Anterior cingulate cortex (tissue), 58 donors: ENCODE results near the gene OBSCN.
"Not testable (repeated sequence)": the region's sequence is repeated elsewhere in the genome, so short reads cannot be mapped to it uniquely, and the experiment has no call there.

Experiments
- DNase-seq, 58 donors: peaks; one replicate each; lab custom pipeline; 2025; lab: John Stamatoyannopoulos, UW

Gene OBSCN

DNA sequence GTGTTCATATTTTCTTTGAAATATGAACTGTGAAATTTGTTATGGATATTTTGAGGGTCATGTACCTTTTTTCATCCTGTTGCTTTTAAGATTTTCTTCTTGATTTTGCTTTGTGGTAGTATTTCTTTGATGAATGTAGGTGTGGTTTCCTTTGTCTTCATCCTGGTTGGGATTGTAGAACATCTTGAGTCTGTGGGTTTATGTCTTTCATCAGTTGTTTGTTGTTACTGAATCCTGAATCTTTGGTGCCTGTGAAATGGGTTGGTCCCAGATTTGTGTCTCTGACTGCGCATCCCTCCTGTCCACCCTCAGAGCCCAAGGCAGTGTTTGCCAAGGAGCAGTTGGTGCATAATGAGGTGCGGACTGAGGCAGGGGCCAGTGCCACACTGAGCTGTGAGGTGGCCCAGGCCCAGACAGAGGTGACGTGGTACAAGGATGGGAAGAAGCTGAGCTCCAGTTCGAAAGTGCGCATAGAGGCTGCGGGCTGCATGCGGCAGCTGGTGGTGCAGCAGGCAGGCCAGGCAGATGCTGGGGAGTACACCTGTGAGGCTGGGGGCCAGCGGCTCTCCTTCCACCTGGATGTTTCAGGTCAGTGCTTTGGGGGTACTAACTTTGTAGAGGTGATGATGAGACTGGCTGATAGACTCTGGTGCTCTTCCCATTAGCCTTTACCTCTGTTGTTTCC lies 38.5 kb downstream of the OBSCN start:
- no peak for DNase-seq

DNA sequence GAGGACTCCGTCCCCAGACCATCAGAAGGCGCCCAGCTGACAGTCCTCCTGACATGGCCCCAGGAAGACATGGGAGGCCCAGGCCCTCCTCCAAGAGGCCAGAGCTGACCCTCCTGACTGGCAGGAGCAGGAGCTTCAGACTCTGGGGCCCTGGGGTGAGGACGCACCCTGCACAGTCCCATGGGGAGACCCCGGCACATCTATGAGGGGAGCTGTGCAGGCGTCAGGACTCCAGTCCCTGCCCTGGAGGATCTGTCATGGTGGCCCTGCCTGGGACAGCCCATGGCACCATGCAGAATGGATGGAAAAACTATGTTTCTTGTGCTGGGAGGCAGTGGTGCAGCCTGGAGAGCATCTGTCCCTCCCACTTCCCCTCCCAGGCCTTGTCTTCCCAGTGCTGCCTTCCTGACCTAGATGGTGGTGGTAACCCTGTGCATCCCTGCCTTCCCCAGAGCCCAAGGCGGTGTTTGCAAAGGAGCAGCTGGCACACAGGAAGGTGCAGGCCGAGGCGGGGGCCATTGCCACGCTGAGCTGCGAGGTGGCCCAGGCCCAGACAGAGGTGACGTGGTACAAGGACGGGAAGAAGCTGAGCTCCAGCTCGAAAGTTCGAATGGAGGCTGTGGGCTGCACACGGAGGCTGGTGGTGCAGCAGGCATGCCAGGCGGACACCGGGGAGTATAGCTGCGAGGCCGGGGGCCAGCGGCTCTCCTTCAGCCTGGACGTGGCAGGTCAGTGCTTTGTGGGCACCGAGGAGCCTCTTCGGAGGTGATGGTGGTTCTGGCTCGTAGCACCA lies 41.9 kb downstream of the OBSCN start:
- DNase-seq, result no peak

DNA sequence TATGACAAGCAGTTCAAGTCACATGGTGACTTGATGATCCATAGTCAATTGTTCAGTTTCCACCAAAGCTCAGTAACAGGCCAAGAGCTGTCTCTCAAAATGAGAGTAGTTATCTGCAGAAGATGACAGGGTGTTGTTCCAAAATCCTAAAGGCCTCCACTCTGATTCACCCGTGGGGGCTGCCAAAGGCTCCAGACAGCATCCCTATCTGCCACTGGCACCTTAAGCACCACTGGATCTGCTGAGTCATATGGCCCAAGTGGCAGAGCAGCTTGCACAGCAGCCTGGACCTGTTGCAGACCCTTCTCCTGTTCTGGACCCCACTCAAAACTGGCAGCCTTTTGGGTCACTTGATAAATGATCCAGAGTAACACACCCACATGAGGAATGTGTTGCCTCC lies 44.6 kb downstream of the OBSCN start:
- not testable (repeated sequence) for DNase-seq

DNA sequence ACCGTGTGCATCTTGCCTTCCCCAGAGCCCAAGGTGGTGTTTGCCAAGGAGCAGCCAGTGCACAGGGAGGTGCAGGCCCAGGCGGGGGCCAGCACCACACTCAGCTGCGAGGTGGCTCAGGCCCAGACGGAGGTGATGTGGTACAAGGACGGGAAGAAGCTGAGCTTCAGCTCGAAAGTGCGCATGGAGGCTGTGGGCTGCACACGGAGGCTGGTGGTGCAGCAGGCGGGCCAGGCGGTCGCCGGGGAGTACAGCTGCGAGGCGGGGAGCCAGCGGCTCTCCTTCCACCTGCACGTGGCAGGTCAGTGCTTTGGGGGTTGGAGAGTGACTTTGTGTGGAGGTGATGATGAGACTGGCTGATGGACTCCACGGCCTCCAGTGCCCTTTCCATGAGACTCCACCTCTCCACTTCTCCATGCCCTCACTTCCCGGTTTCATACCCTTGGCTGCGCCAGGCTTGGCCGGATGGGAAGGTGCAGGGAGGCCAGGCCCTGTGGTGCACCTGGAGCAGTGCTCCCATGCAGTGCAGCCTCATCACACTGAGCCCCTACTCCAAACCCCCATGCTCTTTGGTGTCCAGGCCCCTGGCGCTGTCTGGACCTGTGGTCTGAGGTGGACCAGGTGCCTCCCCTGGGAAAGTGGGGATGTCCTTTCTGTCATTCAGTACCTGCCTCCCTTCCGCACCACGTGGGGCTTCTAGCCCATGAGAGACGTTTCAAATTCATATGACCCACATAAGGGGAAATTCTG lies 49.0 kb downstream of the OBSCN start:
- no peak for DNase-seq

DNA sequence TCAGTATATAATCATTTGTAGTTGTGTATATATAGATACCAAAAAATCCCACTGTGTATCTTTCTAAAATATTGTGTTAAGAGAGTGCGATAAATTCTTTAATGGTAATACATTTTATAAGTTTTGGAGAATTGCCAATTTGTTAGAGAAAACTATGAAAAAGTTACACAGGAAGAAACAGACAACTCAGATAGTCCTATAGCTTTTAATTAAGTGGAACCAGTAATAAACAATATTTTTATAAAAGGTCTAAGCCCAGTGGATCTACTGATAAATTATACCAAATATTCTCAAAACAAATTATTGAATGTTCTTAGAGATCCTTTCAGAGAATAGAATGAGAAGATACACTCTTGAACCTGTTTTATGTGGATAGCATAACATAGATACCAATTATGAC lies 50.6 kb downstream of the OBSCN start:
- DNase-seq, result no peak

DNA sequence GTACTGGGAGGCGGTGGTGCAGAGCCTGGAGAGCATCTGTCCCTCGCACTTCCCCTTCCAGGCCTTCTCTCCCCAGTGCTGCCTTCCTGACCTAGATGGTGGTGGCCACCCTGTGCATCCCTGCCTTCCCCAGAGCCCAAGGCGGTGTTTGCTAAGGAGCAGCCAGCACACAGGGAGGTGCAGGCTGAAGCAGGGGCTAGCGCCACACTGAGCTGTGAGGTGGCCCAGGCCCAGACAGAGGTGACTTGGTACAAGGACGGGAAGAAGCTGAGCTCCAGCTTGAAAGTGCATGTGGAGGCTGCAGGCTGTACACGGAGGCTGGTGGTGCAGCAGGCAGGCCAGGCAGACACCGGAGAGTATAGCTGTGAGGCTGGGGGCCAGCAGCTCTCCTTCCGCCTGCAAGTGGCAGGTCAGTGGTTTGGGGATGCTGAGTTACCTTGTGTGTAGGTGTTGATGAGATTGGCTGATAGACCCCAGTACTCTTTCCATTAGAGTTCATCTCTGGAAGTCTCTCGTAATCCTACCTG lies 51.6 kb downstream of the OBSCN start:
- no peak for DNase-seq

DNA sequence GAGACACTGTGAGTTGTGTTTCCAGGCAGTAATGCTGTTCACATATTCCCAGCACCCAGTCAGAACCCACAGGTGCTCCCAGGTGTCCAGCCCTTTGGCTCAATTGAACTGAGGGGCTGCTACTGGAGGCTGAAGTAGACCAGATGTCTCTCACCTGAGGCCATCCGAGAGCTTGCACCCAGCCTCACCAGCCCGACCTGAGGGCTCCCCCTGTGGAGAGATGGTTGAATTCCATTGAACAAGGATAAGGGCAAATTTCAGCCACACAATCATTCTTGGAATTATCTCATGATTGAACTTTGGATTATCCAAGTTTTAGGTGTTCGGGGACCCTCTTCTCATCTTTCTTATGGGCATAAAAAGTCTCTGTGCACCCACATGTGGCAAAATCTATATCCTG lies 52.1 kb downstream of the OBSCN start:
- no peak for DNase-seq

DNA sequence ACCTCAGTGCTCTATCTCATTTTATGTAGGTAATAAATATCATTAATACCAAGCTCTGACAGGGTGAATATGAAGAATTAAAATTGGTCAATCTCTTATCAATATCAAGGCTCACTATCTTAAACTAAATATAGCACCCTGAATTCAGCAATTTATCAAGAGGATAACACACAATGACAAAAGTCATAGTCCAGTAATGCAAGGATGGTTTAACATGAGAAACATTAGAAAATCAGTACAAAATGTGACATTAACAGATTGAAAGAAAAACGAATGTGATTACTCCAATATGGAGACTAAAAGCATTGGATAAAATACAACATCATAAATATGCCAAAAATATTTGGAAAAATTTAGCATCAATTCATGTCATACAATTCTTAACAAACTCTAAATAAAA lies 53.9 kb downstream of the OBSCN start:
- DNase-seq, result no peak

DNA sequence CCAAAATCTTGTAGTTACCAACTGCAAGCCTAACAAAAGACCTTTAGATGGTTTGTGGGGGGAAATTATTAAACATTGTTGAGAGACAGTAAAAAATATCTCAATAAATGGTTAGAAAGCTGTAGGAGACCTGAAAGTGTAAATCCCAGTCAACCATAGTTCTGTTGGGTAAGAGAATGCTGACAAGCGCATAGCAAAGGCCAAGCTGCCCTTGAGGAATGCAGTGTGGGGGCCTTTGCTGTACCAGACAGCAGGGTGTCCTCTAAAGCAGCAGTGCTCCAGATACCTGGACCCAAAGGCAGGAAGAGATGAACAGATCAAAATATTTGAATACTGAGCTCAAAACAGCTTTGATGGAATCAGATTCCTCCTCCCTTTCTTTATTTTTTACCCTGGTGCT lies 54.6 kb downstream of the OBSCN start:
- no peak for DNase-seq

DNA sequence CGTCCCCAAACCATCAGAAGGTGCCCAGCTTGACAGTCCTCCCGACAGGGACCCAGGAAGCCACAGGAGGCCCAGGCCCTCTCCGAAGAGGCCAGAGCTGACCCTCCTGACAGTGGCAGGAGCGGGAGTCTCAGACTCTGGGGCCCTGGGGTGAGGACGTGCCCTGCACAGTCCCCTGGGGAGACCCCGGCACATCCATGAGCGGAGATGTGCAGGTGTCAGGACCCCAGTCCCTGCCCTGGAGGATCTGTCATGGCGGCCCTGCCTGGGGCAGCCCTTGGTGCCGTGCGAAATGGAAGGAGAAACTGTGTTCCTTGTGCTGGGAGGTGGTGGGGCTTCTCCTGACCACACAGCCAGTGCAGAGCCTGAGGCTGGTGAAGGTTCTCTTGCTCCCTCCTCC lies 55.8 kb downstream of the OBSCN start:
- DNase-seq, result no peak

DNA sequence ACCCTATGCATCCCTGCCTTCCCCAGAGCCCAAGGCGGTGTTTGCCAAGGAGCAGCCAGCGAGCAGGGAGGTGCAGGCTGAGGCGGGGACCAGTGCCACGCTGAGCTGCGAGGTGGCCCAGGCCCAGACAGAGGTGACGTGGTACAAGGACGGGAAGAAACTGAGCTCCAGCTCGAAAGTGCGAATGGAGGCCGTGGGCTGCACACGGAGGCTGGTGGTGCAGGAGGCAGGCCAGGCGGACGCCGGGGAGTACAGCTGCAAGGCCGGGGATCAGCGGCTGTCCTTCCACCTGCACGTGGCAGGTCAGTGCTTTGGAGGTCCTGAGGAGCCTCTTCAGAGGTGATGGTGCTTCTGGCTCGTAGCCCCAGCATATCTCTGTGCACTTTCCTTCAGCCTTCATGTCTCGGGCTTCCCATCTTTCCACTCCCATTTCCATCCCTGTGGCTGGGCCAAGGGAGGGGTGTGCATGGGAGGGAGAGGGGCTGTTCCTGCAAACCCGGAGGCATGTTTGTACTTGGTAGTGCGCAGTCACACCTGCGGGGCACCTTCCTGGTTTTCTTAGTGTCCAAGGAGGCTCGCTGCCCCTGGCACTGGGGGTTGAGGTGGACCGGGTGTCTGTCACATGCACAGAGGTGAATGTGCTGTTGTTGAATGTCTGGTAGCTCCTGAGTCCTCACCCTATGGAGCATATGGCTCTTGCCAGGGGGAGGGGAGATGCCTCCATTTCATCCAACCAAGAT lies 56.4 kb downstream of the OBSCN start:
- no peak for DNase-seq

DNA sequence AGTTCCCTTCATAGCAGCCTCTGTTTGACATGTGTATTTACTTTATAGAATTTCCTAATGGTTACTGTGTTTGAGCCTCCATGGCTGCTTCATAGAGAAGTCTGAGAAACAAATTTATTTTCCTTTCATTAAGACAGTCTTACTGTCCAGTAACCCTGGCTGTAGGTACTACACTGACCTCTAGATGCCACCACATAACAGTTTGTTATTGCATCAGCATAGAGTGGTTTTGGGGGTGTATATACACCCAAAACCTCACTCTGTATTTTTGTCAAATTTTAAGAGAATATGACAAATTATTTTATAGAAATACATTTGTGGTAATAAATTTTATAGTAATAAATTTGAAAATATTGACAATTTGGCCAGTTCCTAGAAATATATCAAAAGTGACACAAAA lies 57.3 kb downstream of the OBSCN start:
- DNase-seq, result no peak

DNA sequence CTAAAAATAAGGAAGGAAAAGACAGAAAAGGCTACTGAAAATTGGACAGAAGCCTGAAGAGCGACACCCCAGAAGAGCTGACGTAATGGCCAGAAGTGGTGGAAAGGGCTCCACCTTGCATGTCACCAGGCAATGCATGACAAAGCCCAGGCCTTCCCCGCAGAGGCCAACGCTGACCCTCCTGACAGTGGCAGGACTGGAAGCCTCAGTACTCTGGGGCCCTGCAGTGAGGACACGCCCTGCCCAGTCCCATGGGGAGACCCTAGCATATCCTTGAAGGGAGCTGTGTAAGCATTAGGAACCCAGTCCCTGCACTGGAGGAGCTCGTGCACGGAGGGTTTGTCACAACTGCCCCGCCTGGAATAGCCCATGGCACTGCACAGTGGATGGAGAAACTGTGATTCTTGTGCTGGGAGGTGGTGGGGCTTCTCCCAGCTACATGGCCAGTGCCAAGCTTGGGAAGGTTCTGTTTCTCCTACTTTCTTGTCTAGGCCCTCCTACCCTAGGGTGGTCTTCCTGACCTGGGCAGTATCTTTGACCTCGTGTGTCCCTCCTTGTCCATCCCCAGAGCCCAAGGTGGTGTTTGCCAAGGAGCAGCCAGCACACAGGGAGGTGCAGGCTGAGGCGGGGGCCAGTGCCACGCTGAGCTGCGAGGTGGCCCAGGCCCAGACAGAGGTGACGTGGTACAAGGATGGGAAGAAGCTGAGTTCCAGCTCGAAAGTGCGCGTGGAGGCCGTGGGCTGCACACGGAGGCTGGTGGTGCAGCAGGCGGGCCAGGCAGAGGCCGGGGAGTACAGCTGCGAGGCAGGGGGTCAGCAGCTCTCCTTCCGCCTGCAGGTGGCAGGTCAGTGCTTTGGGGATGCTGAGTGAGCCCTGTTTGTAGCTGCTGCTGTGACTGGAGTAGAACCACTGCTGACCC lies 60.4 kb downstream of the OBSCN start:
- DNase-seq, result no peak

DNA sequence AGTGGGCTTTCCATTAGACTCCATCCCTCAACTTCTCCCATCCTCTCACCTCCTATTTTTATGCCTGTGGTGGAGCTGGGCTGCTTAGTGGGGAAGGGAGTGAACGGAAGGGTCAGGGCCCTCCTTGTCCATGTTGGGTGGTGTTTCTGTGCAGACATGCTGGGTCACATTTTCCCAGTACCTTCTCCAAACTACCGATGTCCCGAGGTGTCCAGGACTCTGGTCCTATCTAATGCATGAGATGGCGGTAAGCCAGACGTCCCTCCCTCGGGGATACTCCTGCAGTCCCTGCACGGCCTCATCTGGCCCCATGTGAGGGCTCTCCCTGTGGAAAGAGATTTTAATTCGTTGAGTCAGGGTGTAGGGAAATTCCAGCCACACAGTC lies 61.0 kb downstream of the OBSCN start:
- no peak for DNase-seq

DNA sequence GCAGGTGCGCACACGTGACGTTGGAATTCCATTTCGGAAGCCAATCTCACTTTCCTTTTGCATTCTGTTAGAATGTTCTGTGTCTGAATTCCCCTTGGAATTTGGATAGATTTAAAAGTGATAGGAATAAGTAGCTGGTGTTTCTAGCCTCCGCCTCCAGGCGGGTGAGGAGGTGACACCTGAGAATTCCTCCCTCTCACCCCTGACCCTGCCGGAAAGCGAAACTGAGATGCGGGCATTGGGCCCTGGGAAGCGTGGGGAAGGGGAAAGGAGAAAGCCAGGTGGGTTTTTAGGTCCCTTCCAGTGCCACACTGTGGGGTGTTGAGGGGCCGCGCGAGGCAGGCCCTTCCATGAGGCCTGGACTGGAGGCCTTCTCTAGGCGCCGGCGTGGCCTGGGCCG lies 61.6 kb downstream of the OBSCN start:
- not testable (repeated sequence) for DNase-seq

DNA sequence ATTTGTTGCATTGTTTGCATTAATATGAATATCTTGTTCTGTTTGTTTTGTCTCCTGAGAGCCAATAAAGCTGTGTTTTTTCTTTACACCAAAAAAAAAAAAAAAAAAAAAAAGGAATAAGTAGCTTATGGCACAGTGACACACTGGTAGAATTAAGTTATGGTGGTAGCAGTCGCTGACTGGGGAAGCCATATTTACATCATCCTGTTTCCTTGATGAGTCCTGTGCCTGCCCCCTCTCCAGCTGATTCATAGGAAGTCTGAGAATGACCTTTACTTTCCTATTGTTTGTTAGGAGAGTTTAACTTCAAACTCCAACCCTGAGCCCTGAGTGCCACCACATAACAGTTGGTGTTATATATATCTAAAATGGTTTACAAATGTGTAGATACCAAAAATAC lies 62.2 kb downstream of the OBSCN start:
- no peak for DNase-seq

DNA sequence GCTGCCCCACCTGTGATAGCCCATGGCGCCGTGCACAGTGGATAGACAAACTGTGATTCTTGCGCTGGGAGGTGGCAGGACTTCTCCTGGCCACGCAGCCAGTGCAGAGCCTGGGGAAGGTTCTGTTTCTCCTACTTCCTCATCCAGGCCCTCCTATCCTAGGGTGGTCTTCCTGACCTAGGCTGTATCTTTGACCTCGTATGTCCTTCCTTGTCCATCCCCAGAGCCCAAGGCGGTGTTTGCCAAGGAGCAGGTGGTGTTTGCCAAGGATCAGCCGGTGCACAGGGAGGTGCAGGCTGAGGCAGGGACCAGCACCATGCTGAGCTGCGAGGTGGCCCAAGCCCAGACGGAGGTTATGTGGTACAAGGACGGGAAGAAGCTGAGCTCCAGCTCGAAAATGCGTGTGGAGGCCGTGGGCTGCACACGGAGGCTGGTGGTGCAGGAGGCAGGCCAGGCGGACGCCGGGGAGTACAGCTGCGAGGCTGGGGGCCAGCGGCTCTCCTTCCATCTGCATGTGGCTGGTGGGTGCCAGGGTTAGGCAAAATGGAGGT lies 63.9 kb downstream of the OBSCN start:
- no peak for DNase-seq

DNA sequence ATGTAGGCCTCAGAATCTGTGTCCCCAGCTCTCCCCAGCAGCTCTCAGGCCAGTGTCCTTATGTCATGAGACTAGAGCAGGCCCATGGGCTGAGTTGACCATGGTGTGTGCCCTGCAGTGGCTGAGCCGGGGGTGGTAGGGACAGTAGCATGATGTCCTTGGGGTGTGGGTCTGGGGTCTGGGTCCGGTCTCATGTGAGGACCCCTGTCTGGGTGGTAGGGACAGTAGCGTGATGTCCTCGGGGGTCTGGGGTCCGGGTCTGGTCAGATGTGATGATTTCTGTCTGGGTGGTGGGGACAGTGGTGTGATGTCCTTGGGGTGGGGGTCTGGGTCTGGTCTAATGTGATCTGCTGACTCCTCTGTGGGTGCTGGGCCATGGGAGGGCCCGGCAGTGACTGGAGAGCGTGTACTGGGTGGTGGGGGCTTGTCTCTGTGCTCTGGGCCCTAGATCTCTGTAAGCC lies 64.5 kb downstream of the OBSCN start:
- no peak for DNase-seq
